Measurements from ENCODE around the gene JUND. TPM values are rescaled to one million over a fixed set of nuclear protein-coding genes. Genes with fewer than 3 reads are reported as not detected.
A peak's percentile ranks its signal among the peaks of the same experiment; 100 is the strongest.

JUND gene
- total RNA-seq, 1 experiment from 2014 or later, result 44.9 TPM

- CTCF ChIA-PET, result interaction anchor here (1.9 kb wide), 1 partner anchor 18 kb away, joined by 15 read pairs; no protein-coding TSS in a partner anchor
- Mint-ChIP-seq H3K9me3 (ENCODE audit: low read depth, unreplicated experiment) (no peaks in the 10 kb centered on the region), H3K4me1 (ENCODE audit: low read depth, unreplicated experiment) (no peaks in the 10 kb centered on the region), H3K4me3 (ENCODE audit: low read depth, unreplicated experiment) (no peak overlapping the region), H3K27me3 (ENCODE audit: unreplicated experiment) (no peaks in the 10 kb centered on the region), H3K36me3 (ENCODE audit: insufficient read depth, unreplicated experiment) (peaks cover 5% of the 10 kb centered on the region), H3K27ac (ENCODE audit: unreplicated experiment) (no peak overlapping the region)
- no peak for TF ChIP-seq CTCF (IDR thresholded peaks at IDR 0.05; ENCODE audit: unreplicated experiment)
- no TSS peak for BruUV-seq (replicated peaks)
- intact Hi-C loops (cut with micrococcal nuclease; ENCODE audit: unreplicated experiment), result no loop called here
- no peak for DNase-seq
These were observed 19.9 kb downstream of the JUND start for GRCh38 chr19:18261474-18261873.

GRCh38 chr19:18259893-18260292 is 21.5 kb downstream of the JUND start:
- H3K4me3 Mint-ChIP-seq (ENCODE audit: low read depth, unreplicated experiment), result no peak overlapping the region
- TF ChIP-seq CTCF (IDR thresholded peaks at IDR 0.05; ENCODE audit: unreplicated experiment), result no peak
- intact Hi-C loops (cut with micrococcal nuclease; ENCODE audit: unreplicated experiment), result no loop called here
- no peak for DNase-seq
- peaks cover 5% of the 10 kb centered on the region for H3K36me3 Mint-ChIP-seq (ENCODE audit: insufficient read depth, unreplicated experiment)
- peaks cover 7% of the 10 kb centered on the region for H3K4me1 Mint-ChIP-seq (ENCODE audit: low read depth, unreplicated experiment)
- BruUV-seq (replicated peaks), result no TSS peak
- CTCF ChIA-PET, result interaction anchor here (1.9 kb wide), 1 partner anchor 20 kb away, joined by 15 read pairs; no protein-coding TSS in a partner anchor
- no peaks in the 10 kb centered on the region for H3K9me3 Mint-ChIP-seq (ENCODE audit: low read depth, unreplicated experiment)
- H3K27me3 Mint-ChIP-seq (ENCODE audit: unreplicated experiment), result no peaks in the 10 kb centered on the region
- no peak overlapping the region for H3K27ac Mint-ChIP-seq (ENCODE audit: unreplicated experiment)

- Mint-ChIP-seq H3K27ac (ENCODE audit: unreplicated experiment) (no peak overlapping the region), H3K4me3 (ENCODE audit: low read depth, unreplicated experiment) (no peak overlapping the region), H3K27me3 (ENCODE audit: unreplicated experiment) (no peaks in the 10 kb centered on the region), H3K4me1 (ENCODE audit: low read depth, unreplicated experiment) (peaks cover 21% of the 10 kb centered on the region), H3K36me3 (ENCODE audit: insufficient read depth, unreplicated experiment) (peaks cover 5% of the 10 kb centered on the region), H3K9me3 (ENCODE audit: low read depth, unreplicated experiment) (no peaks in the 10 kb centered on the region)
- DNase-seq, result no peak
- BruUV-seq (replicated peaks), result no TSS peak
- intact Hi-C loops (cut with micrococcal nuclease; ENCODE audit: unreplicated experiment), result no loop called here
- TF ChIP-seq CTCF (IDR thresholded peaks at IDR 0.05; ENCODE audit: unreplicated experiment), result no peak
- CTCF ChIA-PET, result no interaction called here
These were observed 23.6 kb downstream of the JUND start for GRCh38 chr19:18257503-18258470.

- H3K27me3 Mint-ChIP-seq (ENCODE audit: unreplicated experiment), result no peaks in the 10 kb centered on the region
- H3K4me1 Mint-ChIP-seq (ENCODE audit: low read depth, unreplicated experiment), result peaks cover 21% of the 10 kb centered on the region
- DNase-seq, result peak; percentile 39
- H3K4me3 Mint-ChIP-seq (ENCODE audit: low read depth, unreplicated experiment), result no peak overlapping the region
- BruUV-seq (replicated peaks), result no TSS peak
- intact Hi-C loops (cut with micrococcal nuclease; ENCODE audit: unreplicated experiment), result loop anchor here (5.0 kb wide), 2 partner anchors 48 to 248 kb away; partner anchors contain the start of gene ARRDC2
- peak; percentile 21 for TF ChIP-seq CTCF (IDR thresholded peaks at IDR 0.05; ENCODE audit: unreplicated experiment)
- no peaks in the 10 kb centered on the region for H3K36me3 Mint-ChIP-seq (ENCODE audit: insufficient read depth, unreplicated experiment)
- H3K27ac Mint-ChIP-seq (ENCODE audit: unreplicated experiment), result no peak overlapping the region
- no peaks in the 10 kb centered on the region for H3K9me3 Mint-ChIP-seq (ENCODE audit: low read depth, unreplicated experiment)
- CTCF ChIA-PET, result interaction anchor here (0.6 to 1.6 kb wide), 5 partner anchors 14 to 74 kb away, joined by 3 to 7 read pairs (median 5); no protein-coding TSS in a partner anchor
These were observed 26.6 kb downstream of the JUND start for GRCh38 chr19:18254546-18255503.

All from Calu3 (cell line).